H1 (cell line): ENCODE results near the gene CUL9.
"Not testable (repeated sequence)": the region's sequence is repeated elsewhere in the genome, so short reads cannot be mapped to it uniquely, and the experiment has no call there.

Experiments used
- ASH2L ChIP-seq: fragments of 200-600, 300-600 bp; sonication (generic); IDR thresholded peaks from one replicate; pipeline ENCODE4 v1.7.1; 2017; ENCODE audit warnings: low read length
- CBX8 ChIP-seq: fragments of 300-800, 300-1000 bp; sonication (generic); IDR thresholded peaks from 2 replicates; pipeline ENCODE4 v1.7.1; 2016; ENCODE audit warnings: low read depth, low read length, borderline replicate concordance
- EZH2 ChIP-seq: fragments of 200-600 bp; sonication (generic); IDR thresholded peaks from 2 replicates; pipeline ENCODE4 v1.7.1; 2012; ENCODE audit warnings: low read depth, mild to moderate bottlenecking, moderate library complexity, low read length, inconsistent platforms; ENCODE audit not compliant: severe bottlenecking
- MAFK ChIP-seq: IDR thresholded peaks from 2 replicates; pipeline ENCODE4 v1.6.1; 2012; ENCODE audit warnings: low read depth, mild to moderate bottlenecking, improper control_type of control experiment, low read length
- MAX ChIP-seq: IDR thresholded peaks from 2 replicates; pipeline ENCODE4 v1.6.1; 2012; ENCODE audit warnings: inconsistent platforms
- POLR2AphosphoS5 ChIP-seq: IDR thresholded peaks from 2 replicates; pipeline ENCODE4 v1.6.1; 2011; ENCODE audit warnings: low read depth, low read length
- RFX5 ChIP-seq: IDR thresholded peaks from 2 replicates; pipeline ENCODE4 v1.6.1; 2011; ENCODE audit warnings: low read depth, low read length, improper control_type of control experiment, borderline replicate concordance
- TAF1 ChIP-seq: IDR thresholded peaks from 2 replicates; pipeline ENCODE4 v1.6.1; 2011; ENCODE audit warnings: mild to moderate bottlenecking, low read depth, low read length
- TF ChIP-seq, protein P1 (sequence below), 3 experiments: IDR thresholded peaks; 1 replicate in 2 of 3; 2 replicates in 1 of 3; pipeline versions ENCODE4 v1.5.1 to v1.6.1; 2011; ENCODE audit warnings: low read length in 3 of 3, mild to moderate bottlenecking in 3 of 3, inconsistent platforms in 2 of 3, low read depth in 1 of 3, moderate library complexity in 1 of 3; ENCODE audit not compliant: insufficient read depth in 1 of 3; ENCODE audit errors: control extremely low read depth in 1 of 3

DNA sequence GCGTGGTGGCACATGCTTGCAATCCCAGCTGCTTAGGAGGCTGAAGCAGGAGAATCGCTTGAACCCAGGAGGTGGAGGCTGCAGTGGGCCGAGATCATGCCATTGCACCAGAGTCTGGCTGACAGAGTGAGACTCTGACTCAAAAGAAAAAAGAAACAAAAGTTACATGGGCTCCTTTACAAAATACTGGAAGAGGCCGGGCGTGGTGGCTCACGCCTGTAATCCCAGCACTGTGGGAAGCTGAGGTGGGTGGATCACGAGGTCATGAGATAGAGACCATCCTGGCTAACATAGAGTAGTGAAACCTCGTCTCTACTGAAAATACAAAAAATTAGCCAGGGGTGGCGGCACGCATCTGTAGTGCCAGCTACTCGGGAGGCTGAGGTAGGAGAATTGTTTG is 42.0 kb upstream of the CUL9 start:
- TF ChIP-seq, protein P1, sequence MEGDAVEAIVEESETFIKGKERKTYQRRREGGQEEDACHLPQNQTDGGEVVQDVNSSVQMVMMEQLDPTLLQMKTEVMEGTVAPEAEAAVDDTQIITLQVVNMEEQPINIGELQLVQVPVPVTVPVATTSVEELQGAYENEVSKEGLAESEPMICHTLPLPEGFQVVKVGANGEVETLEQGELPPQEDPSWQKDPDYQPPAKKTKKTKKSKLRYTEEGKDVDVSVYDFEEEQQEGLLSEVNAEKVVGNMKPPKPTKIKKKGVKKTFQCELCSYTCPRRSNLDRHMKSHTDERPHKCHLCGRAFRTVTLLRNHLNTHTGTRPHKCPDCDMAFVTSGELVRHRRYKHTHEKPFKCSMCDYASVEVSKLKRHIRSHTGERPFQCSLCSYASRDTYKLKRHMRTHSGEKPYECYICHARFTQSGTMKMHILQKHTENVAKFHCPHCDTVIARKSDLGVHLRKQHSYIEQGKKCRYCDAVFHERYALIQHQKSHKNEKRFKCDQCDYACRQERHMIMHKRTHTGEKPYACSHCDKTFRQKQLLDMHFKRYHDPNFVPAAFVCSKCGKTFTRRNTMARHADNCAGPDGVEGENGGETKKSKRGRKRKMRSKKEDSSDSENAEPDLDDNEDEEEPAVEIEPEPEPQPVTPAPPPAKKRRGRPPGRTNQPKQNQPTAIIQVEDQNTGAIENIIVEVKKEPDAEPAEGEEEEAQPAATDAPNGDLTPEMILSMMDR (IDR thresholded peaks at IDR 0.05; ENCODE audit: control extremely low read depth in 1 of 3, insufficient read depth in 1 of 3, low read depth in 1 of 3, low read length in 3 of 3), result not testable (repeated sequence)
- TF ChIP-seq POLR2AphosphoS5, MAFK, MAX, EZH2, RFX5, TAF1, CBX8, ASH2L: not testable (repeated sequence)
